Naive B cell (primary cell): ENCODE measurements around the gene F8A3. TPM values are rescaled to one million over a fixed set of nuclear protein-coding genes. Genes with fewer than 3 reads are reported as not detected.

ENCODE experiments used
- polyA plus RNA-seq, 6 donors: library from polyadenylated mRNA; unstranded; fragments of 300-500 nt; fragmentation: Illumina TruSeq; gene quantifications; one replicate each; pipeline ENCODE4 v1.2.3, GENCODE V29; 2021; ENCODE audit warnings: low read depth in 6 of 6

The F8A3 gene
- polyA plus RNA-seq, 6 donors from 2014 or later, result 0.32 to 34.5 (median 4.2) TPM

Other genes with a start within 250 kb of the F8A3 start
- 10 to 100 TPM; 67.8 to 84.4 (median 73.8) TPM for gene VBP1, start 242.2 kb downstream of the F8A3 start, polyA plus RNA-seq
- gene RAB39B, start 194.1 kb downstream of the F8A3 start, polyA plus RNA-seq, result 1 to 10 TPM; 1.9 to 6.4 (median 5.3) TPM
- gene CLIC2, start 124.0 kb downstream of the F8A3 start, polyA plus RNA-seq, result under 1 TPM in 2 of 6 donors, not detected in 4; 0.41 to 0.44 TPM
- not detected for gene F8A2, start 76.5 kb downstream of the F8A3 start, polyA plus RNA-seq
- gene SPRY3, start 154.0 kb upstream of the F8A3 start, polyA plus RNA-seq, result under 1 TPM in 3 of 6 donors, not detected in 3; 0.05 to 0.08 (median 0.05) TPM
- gene TMLHE, start 154.3 kb upstream of the F8A3 start, polyA plus RNA-seq, result 10 to 100 TPM; 21.2 to 38.5 (median 28.8) TPM